Hypothalamus (tissue), 51 donors: ENCODE measurements around the gene FGF8.

Experiments used
- DNase-seq, 51 donors: peaks; one replicate each; lab custom pipeline; 2025; lab: John Stamatoyannopoulos, UW

FGF8 gene

DNA sequence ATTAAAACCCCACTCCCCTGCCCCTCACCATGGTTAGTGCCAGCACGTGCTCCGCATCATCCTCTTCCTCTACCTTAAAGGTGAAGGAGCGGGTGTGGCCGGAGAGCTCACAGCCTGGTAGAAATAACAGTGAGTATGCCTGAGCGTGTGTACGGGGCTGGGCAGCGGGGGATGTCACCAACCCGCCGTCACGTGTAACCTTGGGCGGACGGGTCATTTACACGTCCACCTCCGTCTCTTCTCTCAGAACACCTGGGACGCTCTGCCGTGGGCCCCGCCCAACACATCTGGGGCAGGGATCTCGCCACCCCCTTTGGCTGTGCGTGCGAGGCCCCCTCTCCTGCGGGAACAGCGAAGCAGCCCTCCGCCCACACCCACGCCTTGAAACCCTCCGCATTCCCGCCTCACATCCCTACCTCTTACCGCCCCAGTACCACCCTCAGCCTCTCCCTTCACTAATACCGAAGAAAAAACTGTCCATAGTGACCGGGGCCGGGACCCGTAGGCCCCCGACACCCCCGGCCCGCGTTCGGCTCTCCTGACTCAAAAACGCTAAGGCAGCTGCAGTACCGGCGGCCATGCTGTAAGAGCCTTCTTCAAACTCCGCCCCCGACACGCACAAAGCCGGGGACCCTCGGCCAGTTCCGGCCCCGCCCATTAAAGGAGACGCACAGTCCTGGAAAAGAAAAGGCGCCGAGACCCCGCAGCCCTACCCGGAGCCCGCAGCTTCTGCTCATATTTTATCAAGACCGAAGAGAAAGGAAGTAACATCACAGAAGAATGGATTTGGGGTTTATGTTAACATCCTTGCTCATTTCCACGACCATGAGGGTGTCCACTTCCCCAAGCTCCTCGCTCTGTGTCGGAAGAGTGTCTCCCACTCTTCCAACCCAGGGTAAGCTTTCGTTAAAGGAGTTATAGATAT is 7.2 kb upstream of the FGF8 start, which contains the start of gene NPM3:
Gene NPM3, minus strand, starts transcription at position 636 of the 925 bp plus-strand sequence. Its CDS starts 56 bp downstream, at position 580.
- peak; percentile 12 to 85 (median 57) for DNase-seq

DNA sequence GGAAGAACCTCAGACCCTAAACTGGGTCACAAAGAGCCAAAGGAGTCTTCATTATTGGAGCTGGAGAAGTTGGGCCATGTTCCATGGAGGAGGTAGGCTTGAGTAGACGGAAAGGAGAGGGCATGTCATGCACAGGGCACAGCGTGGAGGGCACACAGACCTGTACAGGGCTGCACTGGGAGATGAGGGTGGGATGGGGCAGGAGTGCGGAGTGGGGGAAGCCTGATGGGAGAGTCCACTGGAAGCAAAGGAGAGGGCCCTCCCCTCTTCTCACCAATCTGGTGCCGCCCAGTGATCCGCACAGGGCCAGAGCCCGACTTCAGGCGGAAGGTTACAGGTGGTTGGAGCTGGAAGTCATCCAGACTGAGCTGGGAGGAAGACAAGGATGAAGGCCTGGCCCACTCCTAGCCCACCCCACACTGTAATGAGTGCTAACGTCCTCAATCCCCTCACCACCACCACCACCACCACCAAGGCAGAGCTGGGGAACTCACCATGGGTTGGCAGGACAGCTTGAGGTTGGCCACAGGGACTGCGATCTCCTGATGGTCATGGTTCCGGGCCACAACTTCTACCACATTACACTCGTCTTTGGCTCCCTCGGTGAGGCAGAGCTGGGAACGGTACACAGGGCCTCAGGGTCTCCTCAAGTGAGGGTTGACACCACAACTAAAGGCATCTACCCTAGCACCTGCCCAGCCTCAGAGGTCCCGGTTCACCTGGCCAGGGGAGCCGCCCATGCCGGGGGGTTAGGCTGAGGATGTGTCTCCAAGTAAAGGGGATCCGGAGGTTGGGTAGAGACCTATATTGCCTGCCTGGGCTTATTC is 6.3 kb upstream of the FGF8 start:
- no peak for DNase-seq

DNA sequence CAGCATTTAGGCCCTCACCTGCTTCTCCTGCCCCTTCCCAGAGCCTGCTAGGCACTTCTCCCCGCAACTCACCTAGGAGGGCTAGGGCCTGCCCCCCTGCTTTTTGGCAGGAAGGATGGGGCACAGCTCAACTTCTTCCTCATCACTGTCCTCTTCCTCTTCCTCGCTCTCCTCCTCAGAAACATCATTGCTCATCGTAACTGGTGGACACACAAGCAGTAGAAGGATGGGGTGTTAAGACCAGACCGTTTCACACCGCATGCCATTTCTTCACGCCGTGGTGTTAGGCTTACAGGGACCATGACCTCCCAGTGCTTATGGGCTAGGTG is 5.7 kb upstream of the FGF8 start:
- DNase-seq, result no peak

DNA sequence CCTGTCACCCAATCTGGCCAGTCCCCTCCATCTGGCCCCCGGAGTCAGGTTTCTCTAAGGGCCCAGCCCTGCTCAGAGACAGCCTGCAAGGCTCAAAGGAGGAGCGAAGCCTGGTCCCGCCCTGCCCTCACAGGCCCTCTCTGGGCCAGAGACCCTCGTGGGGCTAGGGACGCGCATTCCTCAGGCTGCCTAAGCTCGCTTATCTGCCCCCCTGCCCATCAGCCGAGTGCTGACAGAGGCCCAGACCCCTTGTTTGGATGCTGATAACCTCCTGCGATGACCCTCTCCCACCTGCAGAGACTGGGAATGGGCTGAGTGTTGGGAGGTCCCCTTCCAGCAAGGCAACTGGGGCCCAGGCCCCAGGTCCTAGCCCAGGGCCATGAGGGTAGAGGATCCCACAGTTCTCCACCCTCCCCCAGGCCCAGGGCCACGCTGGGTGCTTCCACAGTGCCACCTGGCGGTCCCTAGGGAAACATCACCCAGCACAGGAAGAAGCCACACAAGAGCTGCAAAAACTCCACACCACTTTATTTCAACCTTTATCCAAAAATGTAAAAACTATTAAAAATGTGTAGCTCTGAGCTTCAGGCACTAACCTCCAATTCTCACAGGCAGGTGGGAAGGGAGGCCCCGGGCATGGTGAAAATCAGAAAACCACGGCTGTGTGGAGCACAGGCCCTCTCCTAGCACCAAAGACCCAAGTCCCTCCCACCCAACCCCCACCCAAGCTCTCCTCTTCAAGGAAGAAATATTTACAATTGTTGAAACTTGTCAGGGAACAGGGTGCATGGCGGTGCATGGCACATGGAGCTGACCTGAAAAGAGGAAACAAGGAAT is 5.1 kb upstream of the FGF8 start:
- peak in 44 of 51 donors; percentile 4 to 74 (median 38) for DNase-seq

DNA sequence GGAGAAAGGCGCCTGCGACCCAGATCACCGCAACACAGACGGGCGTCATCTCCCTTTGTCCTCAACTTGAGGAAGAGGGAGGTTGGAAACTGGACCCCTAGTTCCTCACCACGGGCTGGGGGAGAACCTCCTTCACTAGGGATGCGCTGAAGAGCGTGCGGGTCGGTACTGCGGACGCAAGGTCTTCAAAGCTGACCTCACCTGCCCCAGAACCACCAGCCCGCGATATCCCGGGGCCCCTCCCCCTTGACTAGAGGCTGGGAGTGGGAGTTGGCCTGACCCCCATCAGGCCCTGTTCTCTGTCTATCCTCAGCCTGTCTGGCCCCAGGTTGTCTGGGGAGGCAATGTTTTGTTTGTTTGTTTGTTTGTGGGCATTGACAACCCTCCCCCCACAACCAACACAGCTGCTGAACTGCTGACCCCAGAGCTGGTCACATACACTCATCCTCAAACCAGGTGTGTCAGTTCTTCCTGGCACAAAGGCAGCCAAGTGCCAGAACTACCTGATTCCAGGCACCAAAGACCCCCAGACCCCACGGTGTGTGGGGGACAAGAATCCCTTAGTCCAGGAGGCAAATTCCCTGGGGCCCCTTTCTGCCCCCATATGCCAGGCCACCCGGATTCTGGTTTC is 4.4 kb upstream of the FGF8 start:
- no peak for DNase-seq

DNA sequence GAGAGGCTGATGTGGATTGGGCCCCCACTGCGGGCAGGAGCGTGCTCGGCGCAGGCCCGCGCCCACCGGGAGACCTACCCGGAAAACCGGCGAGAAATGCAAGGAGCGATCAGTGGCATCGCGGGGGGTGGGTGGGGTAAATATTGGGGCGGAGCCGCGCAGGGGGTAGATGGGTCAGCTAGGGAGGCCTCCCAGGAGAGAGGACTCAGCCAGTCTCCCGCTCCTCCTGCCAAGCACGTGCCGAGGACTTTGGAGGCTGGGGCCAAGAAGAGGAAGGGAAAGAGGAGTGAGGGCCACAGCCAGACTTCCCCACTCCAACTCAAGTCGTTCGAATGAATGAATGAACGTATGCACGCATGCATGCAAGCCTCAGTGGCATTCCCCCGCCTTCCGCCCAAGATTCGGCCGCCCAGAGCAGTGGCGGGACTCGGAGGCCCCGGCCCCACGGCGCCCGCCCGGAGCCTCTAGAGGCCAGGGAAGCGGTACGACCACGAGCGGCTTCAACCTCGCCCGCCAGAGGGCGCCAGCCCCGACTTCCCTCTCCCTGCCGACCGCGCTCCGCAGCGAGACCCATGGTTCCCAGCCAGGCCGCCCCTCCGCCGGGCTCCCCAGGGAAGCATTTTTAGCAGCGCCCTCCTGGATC is 3.8 kb upstream of the FGF8 start:
- peak in 47 of 51 donors; percentile 7 to 81 (median 47) for DNase-seq

DNA sequence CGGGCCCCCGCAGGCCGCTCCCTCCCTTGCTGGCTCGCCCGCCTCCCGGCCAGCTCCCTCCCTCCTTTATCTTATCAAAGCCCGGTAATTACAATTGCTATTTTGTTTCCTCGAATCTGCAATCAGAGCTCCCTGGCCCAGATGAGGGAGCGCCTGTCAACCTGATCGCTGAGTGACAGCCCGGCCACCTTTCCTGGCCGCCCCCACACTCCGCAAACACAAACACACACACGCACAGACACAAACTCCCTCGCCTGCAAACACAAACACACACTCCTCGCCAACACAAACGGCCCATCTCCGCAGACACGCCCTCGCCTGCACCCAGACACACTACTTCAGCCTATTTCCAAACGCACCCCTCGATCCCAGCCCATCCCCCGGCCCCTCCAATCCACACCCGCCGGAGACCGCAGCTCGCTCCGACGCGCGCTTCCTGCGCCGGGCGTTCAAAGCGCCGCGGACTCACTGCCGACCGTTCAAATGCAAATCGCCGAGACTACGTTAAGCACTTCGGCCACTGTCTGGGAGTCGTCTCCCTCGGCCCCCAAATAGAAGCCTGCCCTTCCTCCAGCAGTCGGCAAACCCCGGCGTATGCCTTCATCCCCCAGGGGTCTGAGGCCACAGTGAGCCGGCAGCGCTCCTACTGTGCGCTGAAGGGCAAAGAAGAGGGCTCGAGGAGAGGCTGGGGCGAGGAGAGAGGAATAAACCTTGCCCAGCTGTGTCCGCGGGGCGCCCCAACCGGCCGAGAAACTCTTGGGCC is 3.0 kb upstream of the FGF8 start:
- no peak for DNase-seq

DNA sequence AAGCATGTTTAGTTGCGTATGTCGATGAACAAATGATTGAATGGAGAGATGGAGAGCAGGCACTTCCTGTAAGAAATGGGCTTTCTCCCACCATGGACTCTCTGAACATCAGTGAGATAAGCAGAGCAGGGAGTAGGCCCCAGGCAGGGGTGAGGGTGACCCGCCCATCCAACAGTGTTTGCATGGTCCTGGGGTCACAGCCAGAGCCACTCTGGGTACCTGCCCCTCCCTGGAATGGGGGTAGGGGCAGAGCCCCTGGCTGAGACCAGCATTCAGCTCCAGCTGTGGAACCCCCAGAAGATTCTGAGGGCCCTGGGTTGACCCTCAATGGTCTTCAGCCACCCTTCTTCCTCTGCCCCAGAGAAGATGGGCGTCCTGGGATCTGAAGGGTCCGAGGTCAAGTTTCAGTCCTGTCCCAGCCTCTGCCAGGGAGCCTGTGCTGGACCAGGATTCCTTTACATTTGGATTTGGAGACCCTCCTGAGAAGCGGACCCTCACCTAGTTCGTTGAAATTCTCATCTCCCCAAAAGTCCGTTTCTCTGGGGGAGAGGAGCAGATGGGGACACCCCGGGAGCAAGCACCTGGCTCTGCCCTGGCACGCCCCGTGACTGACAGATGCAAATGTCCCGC is 2.4 kb upstream of the FGF8 start:
- DNase-seq, result no peak

DNA sequence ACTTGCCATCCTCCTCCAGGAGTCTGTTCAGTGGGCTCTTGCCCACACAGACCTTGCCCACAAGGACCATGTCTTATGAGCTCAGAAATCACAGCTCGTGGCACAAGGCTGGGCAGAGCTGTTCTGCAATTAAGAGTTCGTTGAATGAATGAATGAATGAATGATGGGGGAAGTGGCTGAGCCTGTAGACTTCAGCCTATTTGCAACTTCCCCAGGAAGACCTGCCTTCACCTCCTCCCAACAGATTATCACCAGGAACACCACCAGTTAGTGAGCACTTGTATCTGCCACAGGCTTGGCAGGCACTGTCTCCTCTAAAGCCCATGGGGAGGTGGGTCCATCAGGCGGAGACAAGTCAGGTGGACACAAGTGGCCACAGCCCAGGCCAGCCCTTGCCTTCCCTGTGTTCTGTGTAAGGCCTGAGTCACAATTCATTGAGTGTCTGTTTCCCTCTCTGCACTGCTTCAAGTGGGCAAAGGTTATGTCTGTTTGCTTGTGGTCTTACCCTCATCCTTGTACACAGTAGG is 1.8 kb upstream of the FGF8 start:
- DNase-seq, result no peak

DNA sequence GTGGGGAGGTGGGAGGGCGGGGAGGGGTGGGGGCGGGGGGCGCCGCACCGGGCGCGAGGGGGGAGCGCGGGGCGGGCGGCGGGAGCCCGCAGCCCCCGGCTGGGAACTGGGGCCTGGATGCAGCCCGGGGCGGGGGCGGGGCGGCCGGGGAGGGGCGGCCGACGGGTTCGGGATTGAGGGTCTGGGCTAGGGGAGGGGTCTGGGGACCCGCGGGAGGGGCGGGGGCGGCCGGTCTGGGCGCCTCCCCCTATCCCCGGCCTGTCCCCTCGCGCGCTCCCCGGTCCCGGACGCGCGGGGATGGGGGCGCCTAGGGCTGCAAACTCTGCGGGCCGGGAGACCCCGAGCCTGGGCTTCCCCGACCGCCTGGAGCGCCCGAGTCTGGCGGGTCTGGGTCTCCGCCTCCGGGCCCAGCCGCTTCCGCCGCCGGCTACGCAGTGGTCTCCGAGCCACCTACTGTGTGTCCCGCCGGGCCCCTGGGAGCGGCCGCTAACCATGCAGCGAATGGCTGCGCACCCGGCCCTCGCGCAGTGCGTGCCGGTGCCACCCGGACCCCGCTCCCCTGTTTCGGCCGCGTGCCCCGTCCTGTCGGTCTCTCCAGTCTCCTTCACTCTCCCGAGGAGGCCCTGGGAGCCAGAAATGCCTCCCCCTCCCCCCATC is 375 bp upstream of the FGF8 start:
- DNase-seq, result no peak

DNA sequence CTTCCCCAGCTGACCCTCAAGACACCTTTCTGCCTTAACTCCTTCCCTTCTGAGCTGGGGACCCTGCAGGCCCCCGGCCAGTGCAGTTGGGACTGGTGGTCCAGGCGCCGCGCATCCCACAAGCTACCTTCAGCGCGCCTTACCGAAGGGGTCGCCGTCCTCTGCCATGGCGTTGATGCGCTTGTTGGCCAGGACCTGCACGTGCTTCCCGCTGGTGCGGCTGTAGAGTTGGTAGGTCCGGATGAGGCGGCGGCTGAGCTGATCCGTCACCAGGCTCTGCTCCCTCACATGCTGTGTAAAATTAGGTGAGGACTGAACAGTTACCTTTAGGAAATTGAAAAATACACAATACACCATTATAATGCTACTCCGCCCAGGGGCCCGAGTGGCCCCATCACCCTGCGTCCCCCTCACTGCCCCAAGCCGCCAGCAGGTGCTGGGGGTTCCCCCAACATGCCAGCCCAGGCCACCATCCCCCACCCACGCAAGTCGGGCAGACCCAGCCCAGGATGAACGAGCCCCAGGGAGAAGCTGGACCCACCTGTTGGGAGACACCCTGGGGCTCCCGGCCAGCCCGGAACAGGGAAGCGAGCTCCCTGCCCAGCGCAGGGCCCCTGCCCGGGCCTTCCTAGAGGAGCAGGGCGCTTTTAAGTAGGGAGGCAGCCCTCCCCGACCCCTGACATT is 1.2 kb downstream of the FGF8 start:
- DNase-seq, result no peak

DNA sequence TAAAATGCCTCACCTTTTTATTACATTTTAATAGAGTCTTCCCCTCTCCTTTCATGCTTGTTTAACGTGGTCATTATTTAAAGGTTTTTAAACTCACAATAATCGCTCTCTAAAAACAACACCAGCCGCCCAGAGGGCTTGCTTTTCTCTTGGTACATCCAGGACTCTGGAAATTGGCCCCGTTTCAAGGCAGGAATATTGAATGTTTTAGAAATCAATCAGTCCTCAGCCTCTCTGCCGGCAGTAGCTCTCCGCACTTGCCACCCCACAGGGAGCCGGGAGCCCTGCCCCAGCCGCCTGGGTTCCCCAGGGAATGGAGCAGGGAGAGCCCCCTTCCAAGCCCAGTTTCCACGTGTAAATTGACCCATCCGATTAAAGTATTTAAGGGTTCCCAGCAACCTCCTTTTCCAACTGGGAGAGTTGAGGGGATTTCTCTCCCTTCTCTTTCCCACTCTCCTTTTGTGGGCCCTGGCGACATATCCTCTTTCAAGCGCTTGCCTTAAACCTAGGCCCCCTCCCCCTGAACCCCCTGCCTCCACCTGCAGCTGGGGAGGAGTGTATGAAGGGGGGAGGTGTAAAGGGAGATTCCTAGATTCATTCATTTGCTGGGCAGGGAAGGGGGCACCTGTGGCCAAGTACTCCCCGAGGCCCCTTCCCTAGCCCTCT is 1.9 kb downstream of the FGF8 start:
- DNase-seq, result no peak

DNA sequence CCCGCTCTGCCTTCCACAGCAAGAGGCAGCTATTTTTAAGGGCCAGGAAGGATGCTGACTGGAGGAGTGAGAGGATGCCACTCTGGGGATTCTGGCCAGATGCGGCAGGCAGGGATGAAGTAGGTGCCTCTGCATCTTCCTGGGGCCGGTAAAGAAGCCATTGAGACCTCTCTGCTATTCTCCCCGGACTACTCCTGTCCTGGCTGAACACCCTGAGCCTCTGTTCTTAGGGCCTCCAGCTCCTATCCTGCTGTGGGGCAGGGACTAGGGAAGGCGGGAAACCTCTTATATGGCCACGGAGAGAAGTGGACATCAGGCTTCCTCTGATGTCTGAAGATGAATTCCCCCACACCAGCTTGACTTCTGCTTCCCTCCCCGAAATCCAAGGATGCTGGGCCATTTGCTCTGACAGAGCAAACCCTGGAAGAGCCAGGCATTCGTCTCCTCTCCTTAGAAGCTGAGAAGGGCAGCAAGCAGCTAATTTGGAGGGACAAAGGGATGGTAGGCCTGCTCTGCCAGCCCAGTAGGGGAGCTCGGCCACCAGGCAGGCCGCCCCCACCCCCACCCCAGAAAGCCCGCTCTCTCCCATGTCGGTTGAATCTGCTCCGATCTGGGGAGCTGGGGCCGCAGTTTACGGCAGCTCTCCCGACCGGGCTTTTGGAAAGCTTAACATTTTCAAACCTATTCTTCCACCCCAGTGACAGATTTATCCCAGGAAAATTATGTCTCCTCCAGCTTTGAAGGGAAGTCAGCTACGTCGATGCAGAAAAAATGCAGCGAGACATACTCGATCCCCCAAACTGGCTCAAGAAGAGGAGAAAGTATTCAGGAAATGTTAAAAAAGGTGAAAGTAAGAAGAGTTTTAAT is 2.8 kb downstream of the FGF8 start:
- DNase-seq, result no peak

DNA sequence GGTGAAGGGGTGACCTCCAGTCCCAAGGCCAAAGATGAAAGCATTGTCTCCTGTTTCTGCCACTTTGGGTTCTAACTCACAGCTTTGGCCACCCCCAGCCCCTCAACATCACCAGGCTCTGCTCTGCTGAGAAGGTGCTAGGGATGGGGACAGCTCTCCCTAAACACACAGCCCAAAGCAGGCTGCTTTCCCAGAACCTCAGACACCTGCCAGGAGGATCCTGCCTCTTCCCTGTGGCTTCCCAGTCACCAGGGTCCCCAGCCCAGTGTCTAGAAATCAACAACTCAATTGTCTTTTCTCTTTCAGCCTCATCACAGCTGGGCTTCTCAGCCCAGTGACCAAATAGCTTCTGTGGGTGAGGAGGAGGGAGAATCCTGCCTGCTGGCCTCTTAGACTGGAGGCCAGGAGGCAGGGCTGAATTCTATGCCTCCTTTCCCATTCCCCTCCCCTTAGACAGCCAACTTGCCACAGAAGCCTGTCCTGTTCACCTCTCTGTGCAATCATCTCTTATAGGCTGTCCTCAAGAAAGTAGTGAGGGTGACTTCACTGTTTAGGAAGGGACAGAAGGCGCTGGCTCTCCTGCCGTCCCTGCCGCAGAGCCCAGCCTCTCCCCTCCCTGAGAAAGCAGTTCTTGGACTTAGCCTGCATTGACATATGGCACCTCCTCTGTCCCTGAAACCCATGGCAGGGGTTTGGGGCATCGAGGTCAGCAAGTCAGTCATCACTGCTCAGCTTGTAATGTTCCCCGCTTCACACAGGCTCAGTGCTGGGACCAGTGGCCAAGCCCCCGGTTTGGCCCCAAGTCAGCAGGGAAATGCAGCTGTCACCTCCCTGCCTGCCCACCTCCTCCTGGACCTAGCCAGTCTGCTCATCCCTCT is 3.7 kb downstream of the FGF8 start:
- no peak for DNase-seq

DNA sequence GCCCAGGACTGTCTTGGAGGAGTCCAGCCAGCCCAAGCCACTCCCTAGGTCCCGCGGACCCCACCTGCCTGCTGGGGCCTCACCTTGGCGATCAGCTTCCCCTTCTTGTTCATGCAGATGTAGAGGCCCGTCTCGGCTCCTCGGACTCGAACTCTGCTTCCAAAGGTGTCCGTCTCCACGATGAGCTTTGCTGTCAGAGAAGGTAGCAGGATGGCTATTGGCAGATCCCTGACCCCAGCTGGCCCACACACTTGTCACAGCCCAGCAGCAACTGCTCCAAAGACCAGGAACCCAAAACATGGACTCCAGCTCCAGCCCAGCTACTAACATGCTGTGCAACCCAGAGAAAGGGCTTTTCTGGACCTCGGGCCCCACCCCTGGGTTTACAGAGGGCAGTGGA is 4.5 kb downstream of the FGF8 start:
- no peak for DNase-seq
